DLD1 (cell line): Measurements from ENCODE around the gene ATXN7L2.
"Not testable (repeated sequence)": the region's sequence is repeated elsewhere in the genome, so short reads cannot be mapped to it uniquely, and the experiment has no call there.

Experiments
- in situ Hi-C: cut with HindIII; loops from 2 replicates; pipeline ENCODE4 v1.10.0; 2017; ENCODE audit warnings: low sequenced_read_pairs

Gene ATXN7L2

GRCh38 chr1:109483672-109484518 lies at the start of gene ATXN7L2:
Gene ATXN7L2 (plus strand): TSS chr1:109483905. CDS start chr1:109483954, 49 bp downstream.
- in situ Hi-C loops = no loop called here

GRCh38 chr1:109434484-109434883 lies 49.2 kb upstream of the ATXN7L2 start:
- in situ Hi-C loops = no loop called here

GRCh38 chr1:109438798-109439297 lies 44.9 kb upstream of the ATXN7L2 start:
- in situ Hi-C loops = no loop called here

GRCh38 chr1:109441069-109441468 lies 42.6 kb upstream of the ATXN7L2 start:
- in situ Hi-C loops = no loop called here

- in situ Hi-C loops = no loop called here
Observed at GRCh38 chr1:109443476-109443875, 40.2 kb upstream of the ATXN7L2 start.

GRCh38 chr1:109444346-109444745 lies 39.4 kb upstream of the ATXN7L2 start:
- in situ Hi-C loops = no loop called here

- in situ Hi-C loops = not testable (repeated sequence)
Observed at GRCh38 chr1:109445949-109446695, 37.6 kb upstream of the ATXN7L2 start.

GRCh38 chr1:109447524-109447923 lies 36.2 kb upstream of the ATXN7L2 start:
- in situ Hi-C loops = no loop called here

GRCh38 chr1:109454497-109455133 lies 29.1 kb upstream of the ATXN7L2 start:
- in situ Hi-C loops = no loop called here

GRCh38 chr1:109457819-109458218 lies 25.9 kb upstream of the ATXN7L2 start:
- in situ Hi-C loops = no loop called here

GRCh38 chr1:109466125-109466451 lies 17.6 kb upstream of the ATXN7L2 start:
- in situ Hi-C loops = no loop called here

- in situ Hi-C loops = no loop called here
Observed at GRCh38 chr1:109466452-109467300, 17.0 kb upstream of the ATXN7L2 start, which contains the start of gene SYPL2. Gene SYPL2 (plus strand): TSS chr1:109466546. CDS start chr1:109466844, 298 bp downstream.

GRCh38 chr1:109467301-109467777 lies 16.4 kb upstream of the ATXN7L2 start:
- in situ Hi-C loops = no loop called here

GRCh38 chr1:109468061-109468460 lies 15.6 kb upstream of the ATXN7L2 start:
- in situ Hi-C loops = no loop called here

GRCh38 chr1:109468903-109469302 lies 14.8 kb upstream of the ATXN7L2 start:
- in situ Hi-C loops = no loop called here

- in situ Hi-C loops = no loop called here
Observed at GRCh38 chr1:109470245-109470644, 13.5 kb upstream of the ATXN7L2 start.

GRCh38 chr1:109472779-109473178 lies 10.9 kb upstream of the ATXN7L2 start:
- in situ Hi-C loops = no loop called here

GRCh38 chr1:109473284-109474057 lies 10.2 kb upstream of the ATXN7L2 start:
- in situ Hi-C loops = not testable (repeated sequence)

GRCh38 chr1:109474697-109475096 lies 9.0 kb upstream of the ATXN7L2 start:
- in situ Hi-C loops = no loop called here

- in situ Hi-C loops = no loop called here
Observed at GRCh38 chr1:109475261-109475660, 8.4 kb upstream of the ATXN7L2 start.
